Lower leg skin (tissue), 4 donors: ENCODE results near the gene APOL2. TPM values are rescaled to one million over a fixed set of nuclear protein-coding genes. Genes with fewer than 3 reads are reported as not detected.
"Not testable (repeated sequence)": the region's sequence is repeated elsewhere in the genome, so short reads cannot be mapped to it uniquely, and the experiment has no call there.

Experiments used
- DNase-seq, 2 donors: peaks; one replicate each; pipeline ENCODE4 v3.0.0-alpha.2; 2019; ENCODE audit warnings: low spot score in 2 of 2
- H3K4me3 ChIP-seq: fragments of 200-600 bp; sonication (generic); 2 replicates; pipeline ENCODE4 v1.5.1; 2017; ENCODE audit warnings: mild to moderate bottlenecking, low read depth; ENCODE audit not compliant: poor library complexity, severe bottlenecking
- CTCF ChIP-seq, 3 donors: fragments of 450-650 bp; IDR thresholded peaks; one replicate each; pipeline ENCODE4 v1.5.1; 2016; ENCODE audit warnings: antibody characterized with exemption in 3 of 3, mild to moderate bottlenecking in 3 of 3, moderate library complexity in 2 of 3
- POLR2A ChIP-seq, 2 donors: fragments of 450-650 bp; IDR thresholded peaks; one replicate each; pipeline ENCODE4 v1.6.1; 2016 to 2017; ENCODE audit warnings: antibody characterized with exemption in 2 of 2, mild to moderate bottlenecking in 1 of 2, moderate library complexity in 1 of 2
- WGBS, 2 donors: methylation state at CpG; one replicate each; pipeline ENCODE4 v1.1.5; 2018; 5-methylcytosine and 5-hydroxymethylcytosine counted together
- intact Hi-C: fragments of 100-400 bp; cut with DNase I; formaldehyde crosslinking; loops from one replicate; pipeline ENCODE4 v1.15.0; 2023; ENCODE audit warnings: low total_unique reads
- total RNA-seq, 4 donors: library from RNA; depleted of rRNA; stranded (reverse); fragments of >200 nt; gene quantifications; one replicate each; pipeline ENCODE4 v1.1.0, GENCODE V29; 2016

Gene APOL2
- total RNA-seq, 4 donors from 2014 or later = 14.2 to 24.8 (median 20.0) TPM

- H3K4me3 ChIP-seq = no peak overlapping the region
- intact Hi-C loops = loop anchor here (10.0 kb wide), 1 partner anchor 49 kb away; no protein-coding TSS in a partner anchor
- DNase-seq = peak in 1 of 2 donors; percentile 15
- TF ChIP-seq POLR2A (IDR thresholded peaks at IDR 0.05) = no peak
- no peak for TF ChIP-seq CTCF (IDR thresholded peaks at IDR 0.05)
- WGBS, 2 donors = 65 to 68% methylated on average over 2 of the region's 2 CpGs
Observed at GRCh38 chr22:36234213-36234612, 5.1 kb downstream of the APOL2 start.

- H3K4me3 ChIP-seq = no peak overlapping the region
- DNase-seq = peak in 1 of 2 donors; percentile 36
- TF ChIP-seq CTCF (IDR thresholded peaks at IDR 0.05) (no peak), POLR2A (IDR thresholded peaks at IDR 0.05) (no peak)
- intact Hi-C loops = loop anchor here (10.0 kb wide), 1 partner anchor 49 kb away; no protein-coding TSS in a partner anchor
- 90 to 94% methylated on average over 7 of the region's 7 CpGs for WGBS, 2 donors
Observed at GRCh38 chr22:36233796-36234195, 5.5 kb downstream of the APOL2 start.

GRCh38 chr22:36232715-36233401 is 6.5 kb downstream of the APOL2 start:
- WGBS, 2 donors = 82 to 92% methylated on average over 13 of the region's 13 CpGs

GRCh38 chr22:36231051-36231450 is 8.3 kb downstream of the APOL2 start:
- not testable (repeated sequence) for DNase-seq, H3K4me3 ChIP-seq
- intact Hi-C loops = loop anchor here (10.0 kb wide), 1 partner anchor 46 kb away; no protein-coding TSS in a partner anchor
- WGBS, 2 donors = 76 to 81% methylated on average over 5 of the region's 5 CpGs

More at GRCh38 chr22:36232715-36233401, 6.5 kb downstream of the APOL2 start:
- DNase-seq = peak in 1 of 2 donors; percentile 80
- H3K4me3 ChIP-seq = no peak overlapping the region
- intact Hi-C loops = loop anchor here (10.0 kb wide), 1 partner anchor 48 kb away; no protein-coding TSS in a partner anchor
- TF ChIP-seq POLR2A (IDR thresholded peaks at IDR 0.05) (no peak), CTCF (IDR thresholded peaks at IDR 0.05) (no peak)

GRCh38 chr22:36229649-36230048 is 9.7 kb downstream of the APOL2 start:
- WGBS, 2 donors = 100% methylated on average over 3 of the region's 3 CpGs
- intact Hi-C loops = loop anchor here (10.0 kb wide), 1 partner anchor 45 kb away; no protein-coding TSS in a partner anchor
- not testable (repeated sequence) for DNase-seq, H3K4me3 ChIP-seq

- H3K4me3 ChIP-seq = no peak overlapping the region
- 84 to 90% methylated on average over 7 of the region's 7 CpGs for WGBS, 2 donors
- TF ChIP-seq CTCF (IDR thresholded peaks at IDR 0.05) = no peak
- TF ChIP-seq POLR2A (IDR thresholded peaks at IDR 0.05) = no peak
- intact Hi-C loops = no loop called here
- no peak for DNase-seq
Observed at GRCh38 chr22:36228944-36229343, 10.4 kb downstream of the APOL2 start.

- DNase-seq, H3K4me3 ChIP-seq, intact Hi-C loops: not testable (repeated sequence)
- WGBS, 2 donors = 96% methylated on average over 1 of the region's 1 CpG
Observed at GRCh38 chr22:36228369-36228768, 11.0 kb downstream of the APOL2 start.
